ENCODE results near the gene KATNAL1.

Gene KATNAL1

DNA sequence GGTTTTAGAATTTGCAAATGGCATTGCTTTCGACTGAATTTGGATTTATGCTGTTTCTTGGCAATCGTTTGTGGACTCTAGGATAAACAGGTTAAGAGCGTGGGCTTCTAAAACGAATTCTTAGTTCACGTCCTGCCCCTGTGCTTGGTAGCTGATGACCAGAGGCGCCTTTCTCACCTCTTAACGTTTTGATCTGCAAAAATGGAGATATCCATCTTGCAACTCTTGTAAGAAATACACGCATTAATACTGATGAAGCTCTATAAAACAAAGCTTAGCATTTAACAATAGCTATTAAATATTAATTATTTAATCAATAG lies 580 bp upstream of the KATNAL1 start:
- Histone ChIP-seq H3K36me3 (ENCODE audit: control insufficient read depth, low read length) (peaks cover 15% of the 10 kb centered on the region), H3K4me3 (ENCODE audit: low read length) (peak overlapping the region; percentile 83), H3K9me3 (ENCODE audit: control insufficient read depth, insufficient read depth, low read length) (no peaks in the 10 kb centered on the region), H3K4me1 (ENCODE audit: control insufficient read depth, low read length) (peaks cover 78% of the 10 kb centered on the region), H3K27ac (ENCODE audit: low read depth, low read length) (peak overlapping the region; percentile 77), H4K20me1 (ENCODE audit: control insufficient read depth, insufficient read depth, low read depth, low read length) (no peaks in the 10 kb centered on the region), H3K9me2 (replicated peaks; ENCODE audit: control insufficient read depth, low read length) (no peaks in the 10 kb centered on the region), H3K79me2 (ENCODE audit: control insufficient read depth, low read length) (peaks cover 55% of the 10 kb centered on the region), H3K27me3 (ENCODE audit: control insufficient read depth, low read length) (no peaks in the 10 kb centered on the region), H3F3A (ENCODE audit: control insufficient read depth, insufficient read depth) (peaks cover 20% of the 10 kb centered on the region), H3K4me2 (ENCODE audit: low read length) (peak overlapping the region; percentile 91)
- TF ChIP-seq EZH2phosphoT487 (IDR thresholded peaks at IDR 0.05; ENCODE audit: borderline replicate concordance, low read length) (no peak), CTCF (IDR thresholded peaks at IDR 0.05; ENCODE audit: low read depth, low read length, poor library complexity, severe bottlenecking) (no peak)

DNA sequence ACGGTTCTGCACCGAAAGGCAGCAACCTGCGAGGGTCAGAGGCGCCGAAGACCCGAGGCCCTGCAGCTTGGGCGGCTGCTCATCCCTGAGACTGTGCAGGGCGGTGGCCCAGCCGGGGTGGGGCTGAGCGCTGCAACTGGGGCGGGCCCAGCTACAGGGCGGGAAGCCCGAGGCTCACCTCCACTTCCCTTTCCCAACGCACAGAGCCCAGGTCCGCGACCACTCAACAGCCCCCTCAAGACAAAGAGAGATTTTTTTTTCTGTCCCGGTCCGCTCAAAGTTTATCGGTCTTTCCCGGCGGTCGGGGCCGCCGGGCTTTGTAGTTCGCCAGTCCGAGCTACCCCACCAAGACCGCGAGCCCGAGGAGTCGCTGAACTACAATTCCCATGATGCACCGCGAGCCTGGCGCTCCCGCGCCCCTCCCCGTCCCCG lies 573 bp downstream of the KATNAL1 start:
- peaks cover 20% of the 10 kb centered on the region for H3F3A ChIP-seq (ENCODE audit: control insufficient read depth, insufficient read depth)
- peaks cover 66% of the 10 kb centered on the region for H3K79me2 ChIP-seq (ENCODE audit: control insufficient read depth, low read length)
- TF ChIP-seq CTCF (IDR thresholded peaks at IDR 0.05; ENCODE audit: low read depth, low read length, poor library complexity, severe bottlenecking) (no peak), EZH2phosphoT487 (IDR thresholded peaks at IDR 0.05; ENCODE audit: borderline replicate concordance, low read length) (no peak)
- peak overlapping the region; percentile 91 for H3K4me2 ChIP-seq (ENCODE audit: low read length)
- H3K36me3 ChIP-seq (ENCODE audit: control insufficient read depth, low read length), result peaks cover 21% of the 10 kb centered on the region
- peak overlapping the region; percentile 77 for H3K27ac ChIP-seq (ENCODE audit: low read depth, low read length)
- H3K9me2 ChIP-seq (replicated peaks; ENCODE audit: control insufficient read depth, low read length), result no peaks in the 10 kb centered on the region
- H3K9me3 ChIP-seq (ENCODE audit: control insufficient read depth, insufficient read depth, low read length), result no peaks in the 10 kb centered on the region
- no peaks in the 10 kb centered on the region for H3K27me3 ChIP-seq (ENCODE audit: control insufficient read depth, low read length)
- peaks cover 78% of the 10 kb centered on the region for H3K4me1 ChIP-seq (ENCODE audit: control insufficient read depth, low read length)
- no peaks in the 10 kb centered on the region for H4K20me1 ChIP-seq (ENCODE audit: control insufficient read depth, insufficient read depth, low read depth, low read length)
- H3K4me3 ChIP-seq (ENCODE audit: low read length), result peak overlapping the region; percentile 83

- TF ChIP-seq CTCF (IDR thresholded peaks at IDR 0.05; ENCODE audit: low read depth, low read length, poor library complexity, severe bottlenecking) (no peak), EZH2phosphoT487 (IDR thresholded peaks at IDR 0.05; ENCODE audit: borderline replicate concordance, low read length) (no peak)
- H3K4me3 ChIP-seq (ENCODE audit: low read length), result peak overlapping the region; percentile 83
- H3K27ac ChIP-seq (ENCODE audit: low read depth, low read length), result peak overlapping the region; percentile 77
Measured at GRCh38 chr13:30305456-30305970, 1.8 kb downstream of the KATNAL1 start.

More at GRCh38 chr13:30305456-30305970, 1.8 kb downstream of the KATNAL1 start:
- Histone ChIP-seq H3K9me3 (ENCODE audit: control insufficient read depth, insufficient read depth, low read length) (no peaks in the 10 kb centered on the region), H3K4me2 (ENCODE audit: low read length) (peak overlapping the region; percentile 91), H3F3A (ENCODE audit: control insufficient read depth, insufficient read depth) (peaks cover 20% of the 10 kb centered on the region), H3K79me2 (ENCODE audit: control insufficient read depth, low read length) (peaks cover 79% of the 10 kb centered on the region), H4K20me1 (ENCODE audit: control insufficient read depth, insufficient read depth, low read depth, low read length) (no peaks in the 10 kb centered on the region), H3K9me2 (replicated peaks; ENCODE audit: control insufficient read depth, low read length) (no peaks in the 10 kb centered on the region), H3K36me3 (ENCODE audit: control insufficient read depth, low read length) (peaks cover 28% of the 10 kb centered on the region), H3K4me1 (ENCODE audit: control insufficient read depth, low read length) (peaks cover 78% of the 10 kb centered on the region), H3K27me3 (ENCODE audit: control insufficient read depth, low read length) (no peaks in the 10 kb centered on the region)

Data from DOHH2 (cell line).